ENCODE measurements around the gene LCN1.

The LCN1 gene

GRCh38 chr9:135478829-135479468 lies 42.3 kb upstream of the LCN1 start:
- TF ChIP-seq, protein P1, sequence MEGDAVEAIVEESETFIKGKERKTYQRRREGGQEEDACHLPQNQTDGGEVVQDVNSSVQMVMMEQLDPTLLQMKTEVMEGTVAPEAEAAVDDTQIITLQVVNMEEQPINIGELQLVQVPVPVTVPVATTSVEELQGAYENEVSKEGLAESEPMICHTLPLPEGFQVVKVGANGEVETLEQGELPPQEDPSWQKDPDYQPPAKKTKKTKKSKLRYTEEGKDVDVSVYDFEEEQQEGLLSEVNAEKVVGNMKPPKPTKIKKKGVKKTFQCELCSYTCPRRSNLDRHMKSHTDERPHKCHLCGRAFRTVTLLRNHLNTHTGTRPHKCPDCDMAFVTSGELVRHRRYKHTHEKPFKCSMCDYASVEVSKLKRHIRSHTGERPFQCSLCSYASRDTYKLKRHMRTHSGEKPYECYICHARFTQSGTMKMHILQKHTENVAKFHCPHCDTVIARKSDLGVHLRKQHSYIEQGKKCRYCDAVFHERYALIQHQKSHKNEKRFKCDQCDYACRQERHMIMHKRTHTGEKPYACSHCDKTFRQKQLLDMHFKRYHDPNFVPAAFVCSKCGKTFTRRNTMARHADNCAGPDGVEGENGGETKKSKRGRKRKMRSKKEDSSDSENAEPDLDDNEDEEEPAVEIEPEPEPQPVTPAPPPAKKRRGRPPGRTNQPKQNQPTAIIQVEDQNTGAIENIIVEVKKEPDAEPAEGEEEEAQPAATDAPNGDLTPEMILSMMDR (IDR thresholded peaks at IDR 0.05; ENCODE audit: low read depth, low read length, missing control alignments), result no peak
- H3K4me3 ChIP-seq (ENCODE audit: low read depth, low read length), result no peak overlapping the region
- DNase-seq (ENCODE audit: low read depth), result no peak

- H3K4me3 ChIP-seq (ENCODE audit: low read depth, low read length), result peak within 1 kb of the TSS; percentile 40
These were observed 41.7 kb upstream of the LCN1 start, which contains the start of gene PPP1R26 for GRCh38 chr9:135479469-135480052. PPP1R26 (plus strand) TSS chr9:135479782; CDS start chr9:135484511, 4,729 bp downstream.

DNA sequence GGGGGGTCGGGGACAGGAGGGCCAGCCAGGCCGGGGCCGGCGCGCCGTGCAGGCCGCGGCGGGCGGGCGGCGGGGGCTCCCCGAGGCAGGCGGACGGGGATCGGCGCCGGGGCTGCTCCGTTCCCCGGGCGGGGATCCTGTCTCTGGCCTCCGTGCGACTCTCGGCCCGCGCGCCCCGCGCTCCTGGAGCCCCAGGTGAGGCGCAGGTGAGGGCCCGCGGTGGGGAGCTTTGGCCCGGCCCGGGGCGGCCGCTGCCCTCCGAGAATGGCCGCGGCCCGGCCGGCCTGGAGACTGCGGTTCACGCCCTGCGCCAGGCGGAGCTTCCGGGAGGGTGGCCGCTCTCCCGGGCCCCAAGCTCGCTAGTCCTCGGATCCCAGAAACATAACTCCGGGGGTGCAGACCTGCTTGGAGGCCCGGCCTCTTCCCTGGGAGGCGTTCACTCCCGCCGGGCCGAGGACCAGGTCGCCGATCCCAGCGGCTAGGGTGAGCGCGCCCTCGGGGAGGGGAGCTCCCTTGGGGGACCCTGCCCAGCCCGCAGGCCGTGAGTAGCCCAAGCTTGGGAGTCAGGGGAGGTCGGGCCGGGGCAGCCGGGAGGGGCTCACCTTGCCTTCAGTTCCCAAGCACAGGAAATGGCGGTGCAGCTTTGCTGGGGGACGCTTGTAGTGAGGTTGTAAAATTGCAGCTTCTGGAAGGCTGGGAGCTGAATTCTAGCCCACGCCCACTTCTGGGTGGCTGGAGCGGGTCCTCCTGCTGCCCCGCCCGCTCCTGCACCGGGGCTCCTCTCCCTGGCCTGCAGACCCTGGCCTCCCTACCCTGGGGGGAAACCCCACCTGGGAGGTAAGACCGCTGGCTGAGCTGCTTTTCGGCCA lies 40.9 kb upstream of the LCN1 start:
- TF ChIP-seq, protein P1 (IDR thresholded peaks at IDR 0.05; ENCODE audit: low read depth, low read length, missing control alignments), result no peak
- peak overlapping the region; percentile 40 for H3K4me3 ChIP-seq (ENCODE audit: low read depth, low read length)
- no peak for DNase-seq (ENCODE audit: low read depth)

More at GRCh38 chr9:135479469-135480052, 41.7 kb upstream of the LCN1 start, which contains the start of gene PPP1R26:
- no peak for DNase-seq (ENCODE audit: low read depth)
- TF ChIP-seq, protein P1 (IDR thresholded peaks at IDR 0.05; ENCODE audit: low read depth, low read length, missing control alignments), result no peak

- H3K4me3 ChIP-seq (ENCODE audit: low read depth, low read length), result no peak overlapping the region; the same call in 1 of the 2 replicates
These were observed 40.3 kb upstream of the LCN1 start for GRCh38 chr9:135480940-135481310.

DNA sequence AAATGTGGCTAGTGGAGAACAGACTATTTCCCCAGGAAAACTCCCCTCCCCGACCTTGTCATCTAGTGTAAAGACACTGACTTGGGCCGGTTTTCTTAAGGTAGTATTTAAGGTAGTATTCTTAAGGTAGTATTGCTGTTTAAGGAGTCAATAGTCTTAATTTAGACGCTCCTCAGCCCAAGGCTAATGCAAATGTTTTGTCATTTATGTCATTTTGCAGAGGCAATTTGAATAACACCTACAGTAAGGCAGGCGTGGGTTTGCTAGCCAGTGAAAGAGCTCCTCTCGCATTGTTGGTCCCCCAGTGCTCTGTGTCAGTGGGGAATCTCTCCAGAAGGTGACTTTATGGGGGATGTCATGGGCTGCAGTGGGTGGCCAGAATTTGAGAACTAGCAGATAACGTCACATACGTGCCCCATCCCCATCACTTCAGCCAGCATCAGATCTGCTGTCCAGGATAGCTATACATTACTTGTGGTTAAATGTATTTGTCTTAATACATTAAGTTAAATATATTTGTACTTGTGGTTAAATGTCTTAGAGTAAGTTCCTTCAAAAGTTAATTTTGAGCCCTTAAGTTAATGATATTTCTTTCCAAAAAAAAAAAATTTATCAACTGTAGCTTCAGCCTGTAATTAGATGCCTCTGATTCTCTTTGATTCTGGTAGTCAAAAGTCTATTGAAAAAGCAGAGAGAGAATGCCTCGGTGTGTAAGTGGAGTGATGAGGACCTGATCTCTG lies 39.1 kb upstream of the LCN1 start:
- H3K4me3 ChIP-seq (ENCODE audit: low read depth, low read length), result no peak overlapping the region
- DNase-seq (ENCODE audit: low read depth), result no peak
- TF ChIP-seq, protein P1 (IDR thresholded peaks at IDR 0.05; ENCODE audit: low read depth, low read length, missing control alignments), result no peak

More at GRCh38 chr9:135480940-135481310, 40.3 kb upstream of the LCN1 start:
- DNase-seq (ENCODE audit: low read depth), result no peak
- TF ChIP-seq, protein P1 (IDR thresholded peaks at IDR 0.05; ENCODE audit: low read depth, low read length, missing control alignments), result peak; percentile 25

DNA sequence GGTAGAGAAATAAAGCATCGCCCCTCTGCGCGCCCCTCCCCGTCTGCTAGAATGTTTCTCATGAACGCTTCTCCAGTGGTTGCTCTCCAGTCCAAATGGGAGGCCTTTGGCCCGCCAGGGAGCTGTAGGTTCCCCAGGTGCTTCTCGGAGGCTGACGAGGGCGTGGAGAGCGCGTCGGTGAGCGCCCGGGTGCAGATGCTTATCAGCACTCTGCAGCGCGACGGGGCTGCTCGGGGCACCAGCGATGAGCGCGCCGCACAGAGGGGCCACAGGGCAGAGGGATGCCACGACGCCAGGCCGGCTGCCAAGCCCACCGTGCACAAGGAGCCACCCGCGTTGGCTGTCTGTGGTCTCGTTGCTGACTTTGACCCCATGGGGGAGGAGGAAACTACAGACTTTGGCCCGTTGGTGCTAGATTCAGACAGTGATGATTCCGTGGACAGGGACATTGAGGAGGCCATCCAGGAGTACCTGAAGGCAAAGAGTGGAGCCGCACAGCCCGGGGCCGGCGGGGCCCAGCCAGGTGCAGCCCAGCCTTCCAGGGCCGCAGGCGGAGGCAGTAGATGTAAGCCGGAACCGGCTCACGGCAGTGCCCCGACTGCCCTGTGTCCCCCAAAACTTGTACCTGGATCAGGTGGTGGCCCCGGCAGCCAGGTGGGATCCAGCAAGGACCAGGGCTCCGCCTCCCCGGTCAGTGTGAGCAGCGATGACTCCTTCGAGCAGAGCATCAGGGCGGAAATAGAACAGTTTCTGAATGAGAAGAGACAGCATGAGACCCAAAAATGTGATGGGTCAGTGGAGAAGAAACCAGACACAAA lies 36.6 kb upstream of the LCN1 start:
- TF ChIP-seq, protein P1 (IDR thresholded peaks at IDR 0.05; ENCODE audit: low read depth, low read length, missing control alignments), result no peak
- DNase-seq (ENCODE audit: low read depth), result no peak
- no peak overlapping the region for H3K4me3 ChIP-seq (ENCODE audit: low read depth, low read length)

All from GM12864 (cell line).